NB4 (cell line): ENCODE results near the gene CABLES1.

Experiments
- DNase-seq: peaks from one replicate; pipeline ENCODE4 v3.0.0; 2010; ENCODE audit warnings: low read depth
- H3K4me3 ChIP-seq: one replicate; pipeline ENCODE4 v1.5.1; 2011; ENCODE audit warnings: mild to moderate bottlenecking, low read depth, low read length, moderate library complexity
- MAX ChIP-seq: IDR thresholded peaks from 2 replicates; pipeline ENCODE4 v1.6.1; 2011; ENCODE audit warnings: low read depth, low read length
- MYC ChIP-seq: IDR thresholded peaks from 2 replicates; pipeline ENCODE4 v1.6.1; 2011; ENCODE audit warnings: low read depth, low read length
- POLR2A ChIP-seq: IDR thresholded peaks from 2 replicates; pipeline ENCODE4 v1.6.1; 2011; ENCODE audit warnings: mild to moderate bottlenecking; ENCODE audit not compliant: insufficient read length; ENCODE audit errors: extremely low read depth
- TF ChIP-seq, protein P1 (sequence below): IDR thresholded peaks from one replicate; pipeline ENCODE4 v1.5.1; 2012; ENCODE audit warnings: low read depth, low read length

Gene CABLES1

DNA sequence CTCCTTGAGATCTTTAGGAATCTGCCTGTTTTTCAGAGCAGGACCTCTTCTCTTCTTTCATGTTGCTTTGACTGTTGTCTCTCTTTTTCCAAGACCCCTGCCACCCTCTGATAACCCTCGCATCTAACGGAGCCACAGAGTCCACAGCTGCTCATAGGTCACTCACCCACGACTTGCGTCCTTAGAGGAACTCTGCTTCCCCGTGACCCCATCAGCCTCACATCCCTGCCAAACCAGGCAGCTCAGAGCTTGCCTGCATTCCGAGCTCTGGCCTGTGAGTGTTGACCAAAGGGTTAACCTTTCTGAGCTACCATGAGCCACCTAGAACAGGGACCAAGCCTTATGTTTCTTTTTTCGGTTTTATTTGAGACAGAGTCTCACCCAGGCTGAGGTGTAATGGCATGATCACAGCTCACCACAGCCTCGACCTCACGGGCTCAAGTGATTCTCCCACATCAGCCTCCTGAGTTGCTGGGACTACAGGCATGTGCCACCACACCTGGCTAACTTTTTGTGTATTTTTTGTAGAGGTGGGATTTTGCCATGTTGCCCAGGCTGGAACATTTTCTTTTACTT is 36.4 kb downstream of the CABLES1 start:
- TF ChIP-seq POLR2A (no peak), MYC (no peak)
- TF ChIP-seq, protein P1, sequence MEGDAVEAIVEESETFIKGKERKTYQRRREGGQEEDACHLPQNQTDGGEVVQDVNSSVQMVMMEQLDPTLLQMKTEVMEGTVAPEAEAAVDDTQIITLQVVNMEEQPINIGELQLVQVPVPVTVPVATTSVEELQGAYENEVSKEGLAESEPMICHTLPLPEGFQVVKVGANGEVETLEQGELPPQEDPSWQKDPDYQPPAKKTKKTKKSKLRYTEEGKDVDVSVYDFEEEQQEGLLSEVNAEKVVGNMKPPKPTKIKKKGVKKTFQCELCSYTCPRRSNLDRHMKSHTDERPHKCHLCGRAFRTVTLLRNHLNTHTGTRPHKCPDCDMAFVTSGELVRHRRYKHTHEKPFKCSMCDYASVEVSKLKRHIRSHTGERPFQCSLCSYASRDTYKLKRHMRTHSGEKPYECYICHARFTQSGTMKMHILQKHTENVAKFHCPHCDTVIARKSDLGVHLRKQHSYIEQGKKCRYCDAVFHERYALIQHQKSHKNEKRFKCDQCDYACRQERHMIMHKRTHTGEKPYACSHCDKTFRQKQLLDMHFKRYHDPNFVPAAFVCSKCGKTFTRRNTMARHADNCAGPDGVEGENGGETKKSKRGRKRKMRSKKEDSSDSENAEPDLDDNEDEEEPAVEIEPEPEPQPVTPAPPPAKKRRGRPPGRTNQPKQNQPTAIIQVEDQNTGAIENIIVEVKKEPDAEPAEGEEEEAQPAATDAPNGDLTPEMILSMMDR = no peak
- DNase-seq = no peak
- no peak overlapping the region for H3K4me3 ChIP-seq

DNA sequence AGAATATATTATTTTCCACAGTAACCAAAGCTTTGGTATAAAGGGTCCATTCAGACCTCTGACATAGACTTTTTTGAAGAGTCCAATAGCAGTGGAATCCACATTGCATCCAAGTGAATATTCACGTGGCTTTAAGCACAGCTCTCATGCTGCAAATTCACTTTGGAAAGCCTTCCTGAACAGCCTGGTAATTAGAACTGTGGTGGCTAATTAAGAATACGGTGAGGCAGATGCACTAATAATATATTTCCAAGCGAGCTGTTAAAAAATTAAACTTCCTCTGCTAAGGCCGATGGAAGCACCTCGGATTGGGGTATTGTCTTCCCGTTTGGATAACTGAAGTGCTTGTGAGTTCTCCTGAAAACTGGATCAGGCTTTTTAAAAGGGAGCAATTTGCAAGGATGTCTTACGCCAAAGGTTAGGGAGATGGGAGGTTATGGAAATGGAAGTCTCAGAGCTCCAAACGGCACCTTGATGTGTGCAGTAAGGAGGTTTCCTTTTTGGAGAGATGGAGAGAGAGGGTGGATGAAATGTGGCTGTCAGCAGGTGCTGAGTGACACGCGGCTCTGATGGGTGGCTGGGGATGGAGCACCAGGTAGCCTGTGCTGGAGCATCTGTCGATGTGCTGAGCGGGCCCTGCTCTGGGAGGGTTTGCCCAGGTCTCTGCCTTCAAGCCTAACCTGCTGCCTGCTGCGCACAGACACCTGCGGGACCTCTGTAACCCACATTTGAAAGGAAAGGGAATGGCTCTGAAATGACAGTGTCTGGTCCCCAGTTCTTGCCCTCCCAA is 37.5 kb downstream of the CABLES1 start:
- no peak for DNase-seq
- H3K4me3 ChIP-seq = no peak overlapping the region
- no peak for TF ChIP-seq MYC
- no peak for TF ChIP-seq POLR2A
- TF ChIP-seq, protein P1 = no peak
- no peak for TF ChIP-seq MAX

DNA sequence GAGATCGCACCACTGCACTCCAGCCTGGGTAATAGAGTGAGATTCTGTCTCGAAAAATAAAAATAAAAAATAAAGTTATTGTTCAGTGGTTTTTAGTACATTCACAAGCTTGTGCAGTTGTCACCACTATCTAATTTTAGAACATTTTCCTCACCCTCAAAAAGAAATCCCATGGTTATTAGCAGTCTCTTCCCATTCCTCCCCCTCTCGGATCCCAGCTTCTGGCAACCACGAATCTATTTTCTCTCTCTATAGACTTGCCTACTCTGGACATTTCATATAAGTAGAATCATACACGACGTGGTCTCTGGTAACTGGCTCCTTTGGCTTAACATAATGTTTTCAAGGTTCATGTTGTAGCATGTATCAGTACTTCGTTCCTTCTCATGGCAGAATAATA is 38.6 kb downstream of the CABLES1 start:
- DNase-seq = no peak
- no peak overlapping the region for H3K4me3 ChIP-seq
- no peak for TF ChIP-seq MAX
- TF ChIP-seq POLR2A = no peak
- TF ChIP-seq MYC = no peak

- TF ChIP-seq POLR2A (no peak), MAX (no peak), MYC (no peak)
- TF ChIP-seq, protein P1 = no peak
- no peak for DNase-seq
- no peak overlapping the region for H3K4me3 ChIP-seq
Observed at GRCh38 chr18:23176701-23177432, 41.6 kb downstream of the CABLES1 start.

GRCh38 chr18:23177433-23178072 is 42.3 kb downstream of the CABLES1 start:
- H3K4me3 ChIP-seq = no peak overlapping the region
- TF ChIP-seq MYC = no peak
- no peak for TF ChIP-seq POLR2A
- no peak for TF ChIP-seq MAX
- TF ChIP-seq, protein P1 = no peak
- no peak for DNase-seq

- no peak for DNase-seq
- no peak for TF ChIP-seq MYC
- no peak overlapping the region for H3K4me3 ChIP-seq
Observed at GRCh38 chr18:23178201-23178600, 42.9 kb downstream of the CABLES1 start.
